HG02885 (cell line): Measurements from ENCODE around the gene ACTA1.
"Not testable (repeated sequence)": the region's sequence is repeated elsewhere in the genome, so short reads cannot be mapped to it uniquely, and the experiment has no call there.

Experiments
- ATAC-seq: cut with Tn5 transposase; IDR thresholded peaks from one replicate; pipeline ENCODE4 v1.9.1; 2021; ENCODE audit warnings: mild to moderate bottlenecking; ENCODE audit not compliant: unreplicated experiment, poor library complexity

The ACTA1 gene

DNA sequence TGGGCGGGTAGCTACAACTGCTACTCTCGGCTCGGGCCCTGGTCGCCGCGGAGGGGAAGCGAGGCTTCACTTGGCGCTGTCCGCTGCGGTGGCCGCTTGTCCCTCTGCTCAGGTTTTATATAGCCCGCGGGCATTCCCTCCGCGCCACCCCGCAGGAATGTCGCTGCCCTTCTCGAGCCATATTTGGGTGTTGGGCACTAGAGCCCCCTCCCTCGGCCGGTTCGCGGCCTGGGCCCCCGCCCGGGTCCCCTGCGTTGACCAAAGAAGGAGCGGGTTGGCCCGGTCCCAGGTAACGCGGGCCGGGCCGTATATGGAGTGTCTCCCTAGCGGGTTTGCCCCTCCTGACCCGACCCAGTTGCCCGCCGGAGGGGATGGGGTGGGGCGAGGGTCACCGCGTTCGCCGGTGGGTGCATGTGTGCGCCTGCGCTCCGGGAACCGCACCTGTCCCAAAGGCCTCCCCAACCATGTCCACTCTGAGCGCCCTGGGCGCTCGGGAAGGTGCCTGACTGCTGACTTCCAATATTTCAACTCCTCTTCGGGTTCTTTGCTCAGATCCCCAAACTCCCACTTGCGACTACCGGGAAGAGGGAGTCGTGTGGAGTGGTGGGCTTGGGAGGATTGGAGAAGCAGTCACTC is at the start of gene ACTA1:
Gene ACTA1, minus strand, starts transcription at position 90 of the 636 bp plus-strand sequence. CDS start 979 bp downstream, outside the sequence.
- ATAC-seq: no peak

DNA sequence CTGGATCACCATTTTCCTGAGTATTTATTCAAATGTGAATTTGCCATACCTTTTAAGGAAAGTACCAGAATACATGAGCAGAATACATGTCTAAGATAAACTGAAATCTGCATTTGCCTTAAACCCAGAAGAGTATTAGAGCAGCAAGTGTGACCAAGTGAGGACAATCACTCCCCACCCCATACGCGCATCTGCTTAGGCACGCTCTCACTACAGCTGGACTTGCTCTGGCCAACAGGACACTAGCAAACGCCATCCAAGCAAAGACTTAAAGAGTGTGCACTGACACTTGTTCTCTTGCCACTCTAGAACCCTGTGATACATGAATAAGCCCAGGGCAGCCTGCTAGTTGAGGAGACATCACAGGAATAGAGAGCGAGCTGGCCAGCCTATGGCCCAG is 48.6 kb upstream of the ACTA1 start:
- no peak for ATAC-seq

DNA sequence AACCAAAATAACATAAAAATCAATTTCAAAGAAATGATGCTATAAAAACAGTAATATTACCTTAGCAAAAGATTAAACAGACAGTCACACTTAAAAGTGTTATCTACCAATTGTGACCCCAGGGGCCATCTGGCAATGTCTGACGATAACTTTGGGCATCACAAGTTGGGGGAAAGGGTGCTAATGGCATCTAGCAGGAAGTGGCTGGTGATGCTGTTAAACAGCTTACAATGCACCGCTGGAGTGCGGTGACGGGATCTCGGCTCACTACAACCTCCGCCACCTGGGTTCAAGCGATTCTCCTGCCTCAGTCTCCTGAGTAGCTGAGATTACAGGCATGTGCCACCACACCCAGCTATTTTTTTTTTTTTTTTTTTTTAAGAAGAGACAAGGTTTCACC is 46.6 kb upstream of the ACTA1 start:
- no peak for ATAC-seq

DNA sequence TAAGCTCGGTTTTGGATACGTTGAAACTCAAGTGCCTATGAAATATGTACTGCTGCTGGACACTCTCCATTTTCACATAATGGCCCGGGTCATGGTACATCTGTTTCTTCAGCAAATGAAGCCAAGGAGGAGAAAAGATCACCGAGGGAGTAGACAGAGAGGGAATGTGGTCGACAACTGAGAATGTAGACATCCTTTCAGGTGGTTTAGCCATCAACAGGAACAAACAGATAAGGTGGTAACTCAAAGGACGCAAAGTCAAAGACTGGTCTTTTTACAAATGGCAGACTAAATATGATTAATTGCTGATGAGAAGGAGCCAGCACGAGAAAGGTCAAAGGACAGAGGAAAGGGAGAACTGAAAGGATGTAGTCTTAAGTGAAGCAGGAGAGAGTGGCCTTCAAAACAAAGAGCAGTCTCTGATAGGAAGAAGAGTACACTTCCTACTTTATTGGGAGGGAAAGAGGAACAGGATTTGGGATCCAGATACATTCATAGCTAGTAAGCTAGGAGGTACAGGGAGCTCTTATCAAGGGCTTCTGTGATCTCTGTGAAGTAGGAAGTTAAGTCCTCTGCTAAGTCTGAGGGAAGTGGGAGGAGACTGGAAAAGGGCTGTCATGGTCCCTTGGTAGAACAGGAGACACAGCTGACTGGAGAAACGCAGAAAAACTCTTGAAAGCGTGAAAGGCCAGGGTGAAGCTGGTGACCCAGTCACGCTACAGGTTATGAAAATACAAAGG is 45.9 kb upstream of the ACTA1 start:
- ATAC-seq: peak; percentile 65

DNA sequence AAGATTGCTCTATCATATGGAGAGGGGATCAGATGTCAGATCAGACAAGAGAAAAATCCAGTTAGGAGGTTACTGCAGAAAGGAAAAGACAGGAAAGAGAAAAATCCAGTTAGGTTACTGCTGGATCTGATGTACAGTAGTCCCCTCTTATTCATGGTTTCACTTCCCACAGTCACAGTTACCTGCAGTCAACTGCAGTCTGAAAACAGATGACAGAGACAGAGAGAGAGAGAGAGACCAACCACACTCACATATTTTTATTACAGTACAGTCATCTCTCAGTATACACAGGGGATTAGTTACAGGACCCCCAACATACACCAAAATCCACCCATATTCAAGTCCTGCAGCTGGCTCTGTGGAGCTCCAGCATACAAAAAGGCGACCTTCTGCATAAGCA is 45.0 kb upstream of the ACTA1 start:
- ATAC-seq: peak; percentile 80

DNA sequence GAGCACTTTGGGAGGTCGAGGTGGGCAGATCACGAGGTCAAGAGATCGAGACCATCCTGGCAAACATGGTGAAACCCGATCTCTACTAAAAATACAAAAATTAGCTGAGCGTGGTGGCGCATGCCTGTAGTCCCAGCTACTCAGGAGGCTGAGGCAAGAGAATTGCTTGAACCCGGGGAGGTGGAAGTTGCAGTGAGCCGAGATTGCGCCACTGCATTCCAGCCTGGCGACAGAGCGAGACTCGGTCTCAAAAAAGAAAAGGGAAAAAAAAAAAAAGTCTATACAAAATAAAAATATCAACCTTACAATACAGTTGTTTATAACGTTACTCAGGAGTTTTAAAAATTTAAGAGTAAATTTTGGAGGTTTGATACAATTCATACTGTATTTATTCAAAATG is 42.0 kb upstream of the ACTA1 start:
- not testable (repeated sequence) for ATAC-seq

DNA sequence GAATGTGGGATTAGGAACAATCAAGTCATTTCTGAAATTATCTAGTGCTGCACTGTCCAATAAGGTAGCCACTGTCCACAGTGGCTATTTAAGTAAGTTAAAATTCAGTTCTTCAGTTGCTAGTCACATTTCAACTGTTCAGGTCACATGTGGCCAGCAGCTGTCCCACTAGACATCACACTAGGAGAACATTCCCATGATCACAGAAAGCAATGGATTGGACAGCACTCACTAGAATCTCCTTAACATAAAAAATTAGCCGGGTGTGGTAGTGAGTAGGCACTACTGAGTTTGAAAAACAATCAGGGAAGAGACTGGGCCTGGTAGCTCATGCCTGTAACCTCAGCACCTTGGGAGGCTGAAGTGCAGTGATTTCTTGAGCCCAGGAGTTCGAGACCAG is 40.6 kb upstream of the ACTA1 start:
- no peak for ATAC-seq

DNA sequence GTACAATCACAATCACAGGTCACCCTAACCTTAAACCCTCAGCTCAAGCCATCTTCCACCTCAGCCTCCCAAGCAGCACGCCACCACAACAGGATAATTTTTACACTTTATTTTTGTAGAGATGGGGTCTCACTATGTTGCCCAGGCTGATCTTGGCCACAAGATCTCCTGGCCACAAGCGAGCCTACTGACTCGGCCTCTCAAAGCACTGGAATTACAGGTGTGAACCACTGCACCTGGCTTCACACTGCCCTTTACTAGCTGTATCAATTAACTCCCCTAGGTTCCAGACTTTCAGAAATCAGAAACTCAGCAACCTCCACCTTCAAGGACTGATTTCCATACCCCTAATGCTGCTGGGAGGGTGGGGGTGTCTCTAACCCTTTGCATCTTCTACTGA is 37.3 kb upstream of the ACTA1 start:
- ATAC-seq: no peak

DNA sequence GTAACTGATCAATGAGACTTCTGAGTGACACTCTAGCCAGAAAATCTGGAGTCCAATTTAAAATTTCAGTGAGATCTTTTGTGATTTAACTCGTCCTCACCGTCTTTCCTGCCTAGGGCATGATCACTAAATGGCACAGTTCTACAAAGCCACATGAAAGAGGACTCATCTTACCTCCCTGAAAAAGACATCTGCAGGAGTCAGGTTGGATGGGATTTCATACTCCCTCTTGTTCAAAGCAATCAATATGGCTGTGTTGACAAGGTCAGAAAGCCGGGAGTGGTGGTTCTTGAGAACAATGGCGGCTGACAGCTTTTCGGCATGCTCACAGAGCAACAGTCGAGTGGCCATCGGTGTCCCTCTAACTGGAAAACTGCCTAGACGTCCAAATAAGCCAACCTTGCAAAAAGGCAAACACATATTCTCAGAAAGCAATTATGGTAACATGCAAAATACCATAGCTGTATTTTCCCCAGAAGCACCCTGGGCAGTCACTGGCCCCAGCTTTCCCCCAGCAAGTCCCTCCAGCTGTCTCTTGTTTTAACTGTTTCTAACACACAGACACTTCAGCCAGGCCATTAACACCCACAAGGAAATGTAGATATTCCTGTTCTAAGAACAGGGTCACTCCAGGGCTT is 36.6 kb upstream of the ACTA1 start:
- ATAC-seq: no peak

DNA sequence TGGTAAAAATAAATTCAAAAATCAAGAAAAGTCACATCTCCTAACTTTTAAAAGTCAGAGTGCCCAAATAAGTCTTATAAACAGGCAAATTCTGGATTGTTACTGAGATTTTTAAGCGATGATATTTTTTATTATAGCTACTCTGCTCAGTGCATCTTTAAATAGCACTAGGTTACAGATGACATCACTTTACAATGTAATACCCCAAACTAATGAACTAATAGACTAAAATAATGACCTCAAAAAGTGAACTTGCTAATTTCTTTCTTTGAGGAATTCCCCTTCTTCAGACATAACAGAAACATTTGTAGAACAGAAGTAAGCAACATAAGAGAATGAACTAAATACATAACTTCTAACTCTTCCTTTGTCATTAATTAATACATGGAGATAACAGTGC is 33.0 kb upstream of the ACTA1 start:
- no peak for ATAC-seq

DNA sequence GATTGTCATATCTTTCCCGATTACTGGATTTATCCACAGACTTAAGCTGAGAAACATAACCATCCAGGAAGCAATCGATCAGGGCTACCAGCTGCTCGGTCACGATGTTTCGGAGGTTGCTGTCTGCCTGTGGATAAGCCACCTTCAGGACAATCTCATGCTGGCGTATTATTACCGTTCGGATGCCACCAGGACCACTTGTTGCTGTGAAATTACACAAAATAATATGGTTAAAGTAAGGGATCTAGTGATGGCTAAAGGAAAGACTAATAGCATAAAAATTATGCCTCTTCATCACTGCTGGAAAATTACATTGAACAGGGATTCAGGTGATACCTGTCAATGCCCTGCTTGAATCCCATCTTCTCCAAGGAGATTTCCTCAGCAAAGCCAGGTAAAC is 30.8 kb upstream of the ACTA1 start:
- no peak for ATAC-seq

DNA sequence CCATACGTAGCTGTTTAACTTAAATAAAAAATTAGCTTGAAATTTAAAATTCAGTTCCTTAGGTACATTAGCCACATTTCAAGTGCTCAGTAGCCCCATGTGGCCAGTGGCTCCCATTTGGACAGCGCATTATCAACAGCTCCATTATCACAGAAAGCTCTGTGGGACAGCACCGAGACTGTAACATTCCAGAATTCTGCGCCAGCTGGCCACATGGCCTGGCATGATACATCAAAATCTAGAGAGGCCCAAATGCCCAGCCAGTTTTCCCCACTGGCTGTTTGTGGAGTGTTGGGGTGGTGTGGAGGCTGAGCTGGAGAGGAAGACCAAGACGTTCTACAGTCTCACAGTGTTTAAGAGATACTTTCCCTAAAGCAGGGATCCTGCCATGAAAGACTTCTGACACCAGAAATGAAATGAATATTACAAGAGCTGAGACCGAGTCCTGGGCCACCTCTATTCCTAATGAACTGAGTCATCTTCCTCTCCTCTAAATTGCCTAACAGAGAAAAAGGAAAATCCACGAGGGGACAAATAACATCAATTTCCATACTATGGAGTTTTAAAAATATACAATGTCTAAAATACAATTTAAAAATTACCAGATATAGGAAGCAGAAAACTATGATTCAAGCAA is 27.3 kb upstream of the ACTA1 start:
- ATAC-seq: no peak

DNA sequence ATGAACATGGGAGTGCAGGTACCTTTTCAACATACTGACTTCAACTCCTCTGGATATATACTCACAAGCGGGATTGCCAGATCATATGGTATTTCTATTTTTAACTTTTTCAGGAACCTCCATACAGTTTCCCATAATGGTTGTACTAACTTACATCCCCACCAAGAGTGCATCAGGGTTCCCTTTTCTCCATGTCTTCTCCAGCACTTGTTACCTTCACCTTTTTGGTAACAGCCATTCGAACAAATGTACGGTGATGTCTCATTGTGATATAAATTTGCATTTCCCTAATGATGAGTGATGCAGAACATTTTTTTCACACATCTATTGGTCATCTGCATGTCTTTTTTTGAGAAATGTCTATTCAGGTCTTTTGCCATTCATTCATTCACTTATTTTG is 25.9 kb upstream of the ACTA1 start:
- ATAC-seq: no peak

DNA sequence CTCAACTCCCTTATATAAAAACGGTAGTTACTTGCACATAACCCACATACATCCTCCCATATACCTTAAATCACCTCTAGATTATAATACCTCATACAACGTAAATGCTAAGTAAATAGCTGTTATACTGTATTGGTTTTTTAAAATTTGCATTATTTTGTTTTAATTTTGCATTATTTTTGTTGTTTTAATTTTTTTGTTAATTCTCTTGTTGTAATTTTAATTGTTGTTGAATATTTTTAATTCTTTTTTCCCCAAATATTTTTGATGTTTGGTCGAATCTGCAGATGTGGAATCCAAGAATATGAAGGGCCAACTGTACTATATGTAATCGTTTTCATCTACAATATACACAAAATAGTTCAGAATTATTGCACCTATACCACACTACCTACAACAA is 23.5 kb upstream of the ACTA1 start:
- ATAC-seq: no peak

DNA sequence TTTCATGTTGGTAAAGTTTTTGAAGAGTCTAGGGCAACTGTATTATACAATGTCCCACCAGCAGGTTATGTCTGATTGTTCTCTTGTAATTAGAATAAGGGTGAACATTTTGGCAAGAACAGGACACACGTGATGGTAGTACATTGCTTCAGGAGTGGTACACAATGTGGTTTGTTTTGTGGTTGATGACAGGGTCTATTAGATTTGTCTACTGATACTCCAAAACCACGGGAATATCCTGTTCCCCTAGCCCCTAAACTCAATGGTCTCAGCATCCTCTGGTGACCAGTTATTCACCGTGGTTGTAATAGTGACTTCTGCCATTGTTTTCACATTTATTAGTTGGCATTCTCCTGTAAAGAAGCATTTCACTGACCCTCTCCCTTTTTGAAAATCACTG is 22.1 kb upstream of the ACTA1 start:
- ATAC-seq: no peak

DNA sequence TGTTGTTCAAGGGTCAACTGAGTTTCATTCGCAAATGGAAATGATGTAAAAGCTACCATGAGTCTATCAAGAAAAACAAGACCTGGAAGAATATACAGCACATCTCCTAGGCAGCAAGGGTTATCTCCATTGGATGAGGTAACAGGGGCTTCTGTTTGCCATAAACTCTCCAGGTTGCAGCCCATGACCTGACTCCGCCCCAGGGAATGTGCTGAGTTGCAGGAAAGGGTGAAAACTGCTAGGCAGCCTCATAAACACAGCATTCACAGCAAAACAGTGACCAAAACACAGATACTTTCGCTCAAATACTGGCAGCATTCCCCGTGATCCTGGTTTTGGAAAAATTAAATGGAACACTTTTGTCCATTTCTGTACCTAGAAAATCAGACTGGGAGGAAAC is 20.2 kb upstream of the ACTA1 start:
- no peak for ATAC-seq

DNA sequence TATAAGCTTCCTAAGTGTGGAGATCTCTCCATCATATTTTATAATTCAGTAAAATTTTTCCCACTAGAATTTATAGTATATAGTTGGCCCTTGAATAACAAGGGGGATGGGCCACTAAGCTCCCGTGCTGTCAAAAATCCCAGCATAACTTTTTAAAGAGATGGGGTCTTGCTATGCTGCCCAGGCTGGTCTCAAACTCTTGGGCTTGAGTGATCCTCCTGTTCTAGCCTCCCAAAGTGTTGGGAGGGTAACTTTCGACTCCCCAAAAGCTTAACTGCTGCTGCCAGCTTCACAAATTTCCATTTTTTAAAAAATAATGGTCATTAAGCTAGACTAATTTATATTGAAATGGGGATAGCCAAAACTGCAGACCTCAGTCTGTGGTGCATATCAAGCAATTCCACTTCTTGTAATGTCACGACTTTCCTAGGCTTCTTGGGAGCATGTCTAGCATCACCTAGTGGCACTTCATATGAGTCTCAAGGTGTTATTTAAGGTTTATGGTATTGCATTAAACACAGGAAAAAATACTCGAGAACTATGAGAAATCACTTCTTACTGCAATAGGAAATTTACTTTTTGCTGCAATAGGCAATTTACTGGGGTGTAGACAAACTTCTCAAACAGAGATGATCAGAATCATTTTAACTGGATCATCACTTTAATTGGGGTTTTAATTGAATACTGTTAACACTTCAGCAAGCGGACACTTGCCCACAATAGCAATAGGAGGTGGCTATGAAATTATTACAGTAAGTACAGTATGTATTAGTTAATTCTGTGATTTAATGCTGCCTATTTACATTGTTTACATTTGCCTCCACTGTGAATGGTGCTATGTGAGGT is 19.3 kb upstream of the ACTA1 start:
- no peak for ATAC-seq

DNA sequence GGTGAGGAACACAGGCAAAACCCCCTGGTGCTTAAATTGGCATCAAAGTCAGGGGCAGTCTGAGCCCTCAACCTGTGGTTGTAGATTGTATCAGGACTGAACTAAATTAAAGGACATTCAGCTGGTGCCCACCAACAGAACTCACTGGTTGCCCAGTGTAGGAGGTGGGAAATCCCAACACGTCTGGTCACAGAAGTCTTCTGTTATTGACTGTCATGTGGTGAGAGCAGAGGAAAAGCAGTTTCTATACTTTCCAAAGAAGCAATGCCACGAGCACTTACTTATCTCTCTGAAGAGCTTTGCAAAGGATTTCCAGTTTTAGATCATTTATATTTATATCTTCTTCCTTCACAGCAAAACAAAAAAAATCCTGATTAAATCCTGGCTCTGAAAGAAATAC is 15.0 kb upstream of the ACTA1 start:
- no peak for ATAC-seq

DNA sequence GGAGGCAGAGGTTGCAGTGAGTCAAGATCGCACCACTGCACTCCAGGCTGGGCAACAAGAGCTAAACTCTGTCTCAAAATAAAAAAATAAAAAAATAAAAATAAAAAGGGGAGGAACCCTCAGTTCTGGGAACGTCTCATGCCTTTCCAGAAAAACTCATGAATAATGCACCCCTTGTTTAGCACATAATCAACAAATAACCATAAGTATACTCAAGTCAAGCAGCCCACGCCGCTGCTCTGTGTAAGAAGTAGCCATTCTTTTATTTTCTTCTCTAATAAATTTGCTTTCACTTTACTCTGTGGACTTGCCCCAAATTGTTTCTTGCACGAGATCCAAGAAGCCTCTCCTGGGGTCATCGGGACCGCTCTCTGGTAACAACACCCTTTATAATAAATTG is 14.5 kb upstream of the ACTA1 start:
- no peak for ATAC-seq

DNA sequence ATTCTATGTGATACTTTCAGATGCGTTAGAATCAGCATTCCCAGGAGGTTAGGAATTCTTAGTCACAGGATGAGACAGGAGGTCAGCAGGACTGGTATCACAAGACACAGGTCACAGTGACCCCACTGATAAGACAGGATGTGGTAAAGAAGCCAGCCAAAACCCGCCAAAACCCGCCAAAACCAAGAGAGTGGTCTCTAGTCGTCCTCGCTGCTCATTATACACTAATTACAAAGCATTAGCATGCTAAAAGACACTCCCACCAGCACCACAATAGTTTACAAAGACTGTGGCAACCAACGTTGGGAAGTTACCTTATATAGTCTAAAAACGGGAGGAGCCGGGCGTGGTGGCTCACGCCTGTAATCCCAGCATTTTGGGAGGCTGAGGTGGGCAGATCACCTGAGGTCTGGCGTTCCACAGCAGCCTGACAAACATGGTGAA is 13.9 kb upstream of the ACTA1 start:
- no peak for ATAC-seq
